Measurements from ENCODE around the gene ZCCHC18. TPM values are rescaled to one million over a fixed set of nuclear protein-coding genes. Genes with fewer than 3 reads are reported as not detected.

Gene ZCCHC18
- total RNA-seq, 1 experiment from 2014 or later, result 1.1 TPM

GRCh38 chrX:104134583-104135261 is 22.4 kb downstream of the ZCCHC18 start:
- DNase-seq (ENCODE audit: low read depth), result no peak

DNA sequence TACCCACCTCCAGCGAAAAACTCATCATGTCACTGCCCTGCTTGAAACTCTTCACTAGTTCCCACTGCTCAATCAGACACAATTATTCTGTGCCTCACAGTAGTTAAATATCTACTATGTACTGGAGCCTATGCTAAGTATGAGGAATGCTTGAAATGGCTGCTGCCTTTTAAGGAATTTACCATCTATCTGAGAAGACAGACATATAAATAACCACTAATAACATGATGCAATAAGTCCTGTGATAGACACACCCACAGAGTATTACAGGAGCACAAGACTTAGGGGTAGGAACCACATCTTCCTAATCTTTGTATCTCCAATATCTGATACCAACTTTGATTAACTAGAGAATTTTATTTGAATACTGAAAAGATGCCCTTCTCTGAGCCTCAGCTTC is 23.4 kb downstream of the ZCCHC18 start:
- no peak for DNase-seq (ENCODE audit: low read depth)

GRCh38 chrX:104136241-104137019 is 24.1 kb downstream of the ZCCHC18 start:
- peak; percentile 65 for DNase-seq (ENCODE audit: low read depth)

- DNase-seq (ENCODE audit: low read depth), result peak; percentile 2
Measured at GRCh38 chrX:104137496-104137895, 25.2 kb downstream of the ZCCHC18 start.

GRCh38 chrX:104141087-104141760 is 28.9 kb downstream of the ZCCHC18 start:
- no peak for DNase-seq (ENCODE audit: low read depth)

DNA sequence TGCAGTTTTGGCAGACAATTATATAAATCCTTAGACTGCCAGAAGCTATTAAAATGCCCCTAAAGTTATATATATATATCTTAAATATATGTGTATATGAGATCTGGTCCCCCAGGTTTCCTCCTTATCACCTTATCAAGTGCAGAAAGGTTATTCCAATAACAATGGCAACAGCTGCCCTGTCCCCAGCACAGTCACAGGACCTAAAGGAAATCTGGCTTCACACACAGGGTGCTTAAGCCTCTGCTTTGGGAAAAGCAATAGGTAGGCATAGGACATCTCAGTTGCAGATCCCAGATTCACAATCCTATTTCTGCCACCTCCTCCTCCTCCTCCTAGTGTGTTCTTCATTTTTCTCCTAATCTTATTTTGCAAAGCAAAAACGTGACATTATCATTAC is 38.7 kb downstream of the ZCCHC18 start:
- no peak for DNase-seq (ENCODE audit: low read depth)

DNA sequence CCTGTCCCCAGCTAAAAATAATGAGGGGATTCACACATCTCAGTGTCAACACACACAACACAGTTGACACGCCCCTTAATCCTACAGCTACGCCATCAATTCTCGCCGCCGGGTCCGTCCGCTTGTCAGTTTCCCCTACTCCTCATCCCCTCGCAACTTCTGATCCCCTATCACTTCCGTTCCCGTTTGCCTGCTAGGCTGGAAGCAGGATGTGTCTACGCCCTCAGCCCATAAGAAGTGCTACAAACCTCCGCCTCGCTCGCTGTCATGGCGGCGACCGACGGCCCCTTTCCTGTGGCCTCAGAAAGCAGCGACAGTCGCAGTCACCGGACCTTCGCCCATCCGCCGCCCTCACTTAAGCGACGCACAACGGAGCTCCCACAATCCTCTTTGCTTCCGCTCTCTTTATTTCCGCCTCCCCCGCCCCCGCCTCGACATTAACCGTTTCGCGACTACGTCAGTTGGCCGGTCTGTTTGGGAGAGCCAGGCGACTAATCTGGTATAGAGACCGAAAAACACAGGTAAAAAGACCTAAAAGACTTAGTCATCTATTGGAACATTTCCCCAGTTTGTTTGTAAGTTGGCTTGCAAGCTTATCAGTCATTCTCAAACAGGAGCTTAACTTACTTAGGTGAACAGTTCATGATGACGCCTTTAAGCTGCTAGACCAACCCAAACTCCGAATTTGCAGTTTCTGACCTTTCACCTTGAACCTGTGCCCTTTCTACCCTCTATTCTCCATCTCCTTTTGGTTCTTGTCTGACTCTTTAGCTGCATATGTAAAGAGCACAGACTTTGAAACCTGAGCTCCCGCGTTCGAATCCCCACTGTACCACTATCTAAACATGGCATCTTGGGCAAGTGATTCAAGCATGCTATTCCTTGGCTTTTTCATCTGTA is 44.6 kb downstream of the ZCCHC18 start, which contains the start of gene SLC25A53:
TSS of gene SLC25A53 (minus strand) at position 380 of the 900 bp plus-strand sequence. CDS start 51,752 bp downstream, outside the sequence.
- peak; percentile 82 for DNase-seq (ENCODE audit: low read depth)

Other genes with a start within 250 kb of the ZCCHC18 start
- 3.4 and 6.0 TPM in 2 replicates for gene TMSB15B, start 149.9 kb upstream of the ZCCHC18 start, total RNA-seq (2014; rRNA removed; shearing (Covaris generic))
- not detected in 2 replicates for gene H2BW1, start 98.8 kb upstream of the ZCCHC18 start, total RNA-seq (2014; rRNA removed; shearing (Covaris generic))
- not detected in 2 replicates for gene H2BW2, start 72.6 kb upstream of the ZCCHC18 start, total RNA-seq (2014; rRNA removed; shearing (Covaris generic))
- gene TMSB15C, start 36.3 kb upstream of the ZCCHC18 start, total RNA-seq (2014; rRNA removed; shearing (Covaris generic)), result 2.0 and 4.9 TPM in 2 replicates
- 10.2 and 22.7 TPM in 2 replicates for gene SLC25A53, start 44.5 kb downstream of the ZCCHC18 start, total RNA-seq (2014; rRNA removed; shearing (Covaris generic))
- 10.1 and 11.0 TPM in 2 replicates for gene FAM199X, start 53.9 kb downstream of the ZCCHC18 start, total RNA-seq (2014; rRNA removed; shearing (Covaris generic))
- 8.4 and 10.8 TPM in 2 replicates for gene ESX1, start 142.4 kb downstream of the ZCCHC18 start, total RNA-seq (2014; rRNA removed; shearing (Covaris generic))

Data from Daoy (cell line).